Inferior parietal cortex (tissue), 1 donor: Measurements from ENCODE around the gene SERBP1.
A peak's percentile ranks its signal among the peaks of the same experiment; 100 is the strongest.
"Not testable (repeated sequence)": the region's sequence is repeated elsewhere in the genome, so short reads cannot be mapped to it uniquely, and the experiment has no call there.

Source experiments
- DNase-seq: peaks from one replicate; pipeline ENCODE4 v3.0.0-alpha.2; 2016; ENCODE audit errors: extremely low spot score

SERBP1 gene

GRCh38 chr1:67430358-67431155 is at the start of gene SERBP1:
Gene SERBP1 (minus strand): TSS chr1:67430402. CDS start chr1:67430300, 102 bp downstream.
- DNase-seq: peak; percentile 96

- DNase-seq: peak; percentile 45
Measured at GRCh38 chr1:67479146-67479891, 49.1 kb upstream of the SERBP1 start.

GRCh38 chr1:67476906-67477305 is 46.7 kb upstream of the SERBP1 start:
- DNase-seq: no peak

GRCh38 chr1:67476006-67476482 is 45.8 kb upstream of the SERBP1 start:
- DNase-seq: no peak

- DNase-seq: no peak
Measured at GRCh38 chr1:67472056-67472455, 41.9 kb upstream of the SERBP1 start.

- DNase-seq: peak; percentile 53
Measured at GRCh38 chr1:67469431-67469830, 39.2 kb upstream of the SERBP1 start.

GRCh38 chr1:67468066-67468718 is 38.0 kb upstream of the SERBP1 start:
- DNase-seq: peak; percentile 13

GRCh38 chr1:67465375-67465774 is 35.2 kb upstream of the SERBP1 start:
- no peak for DNase-seq

GRCh38 chr1:67464746-67465145 is 34.5 kb upstream of the SERBP1 start:
- DNase-seq: no peak

- no peak for DNase-seq
Measured at GRCh38 chr1:67464058-67464457, 33.9 kb upstream of the SERBP1 start.

- peak; percentile 30 for DNase-seq
Measured at GRCh38 chr1:67463298-67463955, 33.2 kb upstream of the SERBP1 start.

GRCh38 chr1:67460676-67461500 is 30.7 kb upstream of the SERBP1 start:
- DNase-seq: no peak

- no peak for DNase-seq
Measured at GRCh38 chr1:67459068-67459467, 28.9 kb upstream of the SERBP1 start.

GRCh38 chr1:67458663-67459062 is 28.5 kb upstream of the SERBP1 start:
- no peak for DNase-seq

- DNase-seq: no peak
Measured at GRCh38 chr1:67457247-67457646, 27.0 kb upstream of the SERBP1 start.

- no peak for DNase-seq
Measured at GRCh38 chr1:67451815-67452214, 21.6 kb upstream of the SERBP1 start.

GRCh38 chr1:67451356-67451755 is 21.2 kb upstream of the SERBP1 start:
- no peak for DNase-seq

GRCh38 chr1:67446893-67447292 is 16.7 kb upstream of the SERBP1 start:
- no peak for DNase-seq

GRCh38 chr1:67446014-67446413 is 15.8 kb upstream of the SERBP1 start:
- DNase-seq: not testable (repeated sequence)

GRCh38 chr1:67441739-67442281 is 11.6 kb upstream of the SERBP1 start:
- DNase-seq: no peak

- DNase-seq: no peak
Measured at GRCh38 chr1:67441183-67441582, 11.0 kb upstream of the SERBP1 start.
